ENCODE measurements around the gene NACAD.

GRCh38 chr7:45111298-45112223 is 22.8 kb upstream of the NACAD start, which contains the start of gene TBRG4:
- TF ChIP-seq CTCF (IDR thresholded peaks at IDR 0.05), result peak in 3 of 7 experiments; percentile 22 to 29 (median 23)
- peak; percentile 83 to 96 (median 95) for TF ChIP-seq POLR2A (IDR thresholded peaks at IDR 0.05)
